Hepatocyte (in vitro differentiated cells): ENCODE measurements around the gene PPP1R13L. TPM values are rescaled to one million over a fixed set of nuclear protein-coding genes. Genes with fewer than 3 reads are reported as not detected.

ENCODE experiments used
- DNase-seq: peaks from one replicate; pipeline ENCODE4 v3.0.0-alpha.2; 2016; ENCODE audit warnings: low spot score
- H2AFZ ChIP-seq: fragments of 200-600 bp; sonication (generic); 2 replicates; pipeline ENCODE4 v1.6.0; 2016; ENCODE audit warnings: antibody characterized with exemption, mild to moderate bottlenecking
- H3K27ac ChIP-seq: fragments of 200-600 bp; sonication (generic); 2 replicates; pipeline ENCODE4 v1.5.1; 2016; ENCODE audit warnings: mild to moderate bottlenecking
- H3K27me3 ChIP-seq: fragments of 200-600 bp; sonication (generic); 2 replicates; pipeline ENCODE4 v1.6.1; 2016
- H3K36me3 ChIP-seq: fragments of 200-600 bp; sonication (generic); replicated peaks from 2 replicates; pipeline ENCODE4 v1.5.1; 2016; ENCODE audit warnings: low read depth; ENCODE audit not compliant: insufficient read depth
- H3K4me1 ChIP-seq: fragments of 200-600 bp; sonication (generic); 2 replicates; pipeline ENCODE4 v1.5.1; 2016; ENCODE audit warnings: mild to moderate bottlenecking, moderate library complexity; ENCODE audit not compliant: insufficient read depth
- H3K4me2 ChIP-seq: fragments of 200-600 bp; sonication (generic); 2 replicates; pipeline ENCODE4 v1.6.0; 2016
- H3K4me3 ChIP-seq: fragments of 200-600 bp; sonication (generic); 2 replicates; pipeline ENCODE4 v1.5.1; 2016; ENCODE audit warnings: mild to moderate bottlenecking
- H3K79me2 ChIP-seq: fragments of 200-600 bp; sonication (generic); 2 replicates; pipeline ENCODE4 v1.6.0; 2017; ENCODE audit warnings: mild to moderate bottlenecking
- H3K9me2 ChIP-seq: fragments of 200-600 bp; sonication (generic); replicated peaks from 2 replicates; pipeline ENCODE4 v1.6.0; 2017; ENCODE audit warnings: mild to moderate bottlenecking; ENCODE audit not compliant: insufficient read depth
- H3K9me3 ChIP-seq: fragments of 200-600 bp; sonication (generic); 2 replicates; pipeline ENCODE4 v1.5.1; 2016; ENCODE audit warnings: low read depth, mild to moderate bottlenecking
- H4K20me1 ChIP-seq: fragments of 200-600 bp; sonication (generic); 2 replicates; pipeline ENCODE4 v1.6.0; 2016; ENCODE audit warnings: mild to moderate bottlenecking; ENCODE audit not compliant: insufficient read depth, poor library complexity, severe bottlenecking
- CTCF ChIP-seq: fragments of 200-600 bp; sonication (generic); IDR thresholded peaks from 2 replicates; pipeline ENCODE4 v1.5.1; 2016; ENCODE audit warnings: antibody characterized with exemption, mild to moderate bottlenecking; ENCODE audit not compliant: poor library complexity
- EZH2 ChIP-seq: fragments of 200-600 bp; sonication (generic); IDR thresholded peaks from 2 replicates; pipeline ENCODE4 v1.6.1; 2016; ENCODE audit warnings: antibody characterized with exemption, mild to moderate bottlenecking, borderline replicate concordance
- EZH2phosphoT487 ChIP-seq: fragments of 200-600 bp; sonication (generic); IDR thresholded peaks from one replicate; pipeline ENCODE4 v1.6.1; 2018; ENCODE audit warnings: antibody characterized with exemption, mild to moderate bottlenecking, low read depth, moderate library complexity; ENCODE audit not compliant: unreplicated experiment, severe bottlenecking
- WGBS: methylation state at CpG from one replicate; pipeline ENCODE4 v1.1.6; 2016; ENCODE audit warnings: low lambda C conversion rate; ENCODE audit errors: missing lambda C conversion rate; 5-methylcytosine and 5-hydroxymethylcytosine counted together
- polyA plus RNA-seq: library from polyadenylated mRNA; unstranded; fragments of >200 nt; fragmentation: Nextera tagmentation; extraction: Ambion mirVana; gene quantifications from 2 replicates; pipeline ENCODE4 v1.2.1, GENCODE V29; 2016
- total RNA-seq: library from RNA; depleted of rRNA; stranded (reverse); fragments of >200 nt; gene quantifications from 2 replicates; pipeline ENCODE4 v1.2.3, GENCODE V29; 2014

PPP1R13L gene
- total and polyA plus RNA-seq, 2 experiments from 2014 or later: 8.7 to 14.8 TPM

- DNase-seq: no peak
- H2AFZ ChIP-seq: no peak overlapping the region
- H3K9me3 ChIP-seq: no peaks in the 10 kb centered on the region
- no peaks in the 10 kb centered on the region for H3K9me2 ChIP-seq
- H3K4me1 ChIP-seq: peaks cover 17% of the 10 kb centered on the region
- no peaks in the 10 kb centered on the region for H3K79me2 ChIP-seq
- no peak overlapping the region for H3K4me3 ChIP-seq
- no peak overlapping the region for H3K4me2 ChIP-seq
- no peak overlapping the region for H3K27ac ChIP-seq
- no peaks in the 10 kb centered on the region for H4K20me1 ChIP-seq
- no peaks in the 10 kb centered on the region for H3K27me3 ChIP-seq
- H3K36me3 ChIP-seq: no peaks in the 10 kb centered on the region
- TF ChIP-seq EZH2phosphoT487 (no peak), EZH2 (no peak), CTCF (no peak)
- 89% methylated on average over 4 of the region's 4 CpGs for WGBS
Measured at GRCh38 chr19:45445139-45445538, 40.3 kb upstream of the PPP1R13L start.

- H3K27ac ChIP-seq: peak overlapping the region; percentile 92
- 26% methylated on average over 36 of the region's 47 CpGs for WGBS
- H3K79me2 ChIP-seq: no peaks in the 10 kb centered on the region
- H3K36me3 ChIP-seq: no peaks in the 10 kb centered on the region
- H4K20me1 ChIP-seq: no peaks in the 10 kb centered on the region
- no peaks in the 10 kb centered on the region for H3K9me3 ChIP-seq
- TF ChIP-seq EZH2: no peak
- TF ChIP-seq EZH2phosphoT487: no peak
- TF ChIP-seq CTCF: no peak
- peak; percentile 96 for DNase-seq
- H3K4me2 ChIP-seq: peak overlapping the region; percentile 86
- peak overlapping the region; percentile 2 for H3K4me3 ChIP-seq
- no peaks in the 10 kb centered on the region for H3K27me3 ChIP-seq
- H2AFZ ChIP-seq: peak overlapping the region; percentile 14
- no peaks in the 10 kb centered on the region for H3K9me2 ChIP-seq
- peaks cover 18% of the 10 kb centered on the region for H3K4me1 ChIP-seq
Measured at GRCh38 chr19:45444318-45445041, 39.6 kb upstream of the PPP1R13L start.

DNA sequence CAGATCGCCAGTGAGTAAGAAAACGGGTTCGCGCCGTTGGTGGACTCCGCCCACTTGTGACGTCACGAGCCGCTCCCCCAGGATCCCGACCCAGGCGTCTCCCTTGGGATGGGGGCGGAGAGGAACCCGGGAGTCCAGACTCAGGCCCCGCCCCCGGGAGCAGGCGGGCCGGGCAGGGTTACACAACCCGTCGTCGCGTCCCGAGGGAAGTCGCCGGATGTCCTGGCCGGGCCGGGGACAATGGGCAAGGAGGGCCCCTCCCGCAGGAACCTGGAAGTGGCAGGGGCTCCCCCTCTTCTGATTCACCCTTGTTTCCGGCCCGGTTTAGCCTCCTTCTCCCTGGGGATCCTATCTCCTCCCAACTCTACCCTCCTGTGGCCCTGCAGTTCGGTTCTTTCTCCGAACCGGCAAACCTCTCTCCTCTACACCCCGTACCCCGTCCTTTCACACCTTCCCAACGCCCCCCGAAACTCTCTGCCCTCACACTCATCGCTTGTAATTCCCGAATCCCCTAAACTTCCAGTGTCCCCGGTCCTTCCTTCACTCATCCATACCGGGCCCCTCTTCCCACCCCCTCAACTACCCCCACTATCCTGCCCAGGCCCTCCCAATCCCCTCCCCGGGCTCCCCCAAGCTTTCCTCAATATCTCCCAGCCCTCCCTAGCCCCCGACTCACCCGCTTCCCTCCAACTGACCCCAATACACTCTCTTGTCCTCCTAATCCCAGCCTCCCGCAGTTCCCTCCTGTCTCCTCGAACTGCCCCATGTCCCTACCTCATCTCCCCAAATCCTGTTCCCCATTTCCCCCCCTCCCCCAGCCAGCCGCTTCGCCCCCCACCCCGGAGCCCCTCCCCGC, 38.8 kb upstream of the PPP1R13L start:
- WGBS: 4% methylated on average over 28 of the region's 49 CpGs
- Histone ChIP-seq H2AFZ (peak overlapping the region; percentile 46), H3K4me2 (peak overlapping the region; percentile 86)

More for the DNA sequence above, 38.8 kb upstream of the PPP1R13L start:
- H3K4me3 ChIP-seq: peak overlapping the region; percentile 30
- H3K4me1 ChIP-seq: peaks cover 18% of the 10 kb centered on the region
- no peaks in the 10 kb centered on the region for H3K9me2 ChIP-seq
- H3K27me3 ChIP-seq: no peaks in the 10 kb centered on the region
- DNase-seq: peak; percentile 98
- H4K20me1 ChIP-seq: no peaks in the 10 kb centered on the region
- H3K36me3 ChIP-seq: no peaks in the 10 kb centered on the region
- peak overlapping the region; percentile 92 for H3K27ac ChIP-seq
- H3K79me2 ChIP-seq: no peaks in the 10 kb centered on the region
- TF ChIP-seq EZH2phosphoT487: no peak
- no peak for TF ChIP-seq EZH2
- TF ChIP-seq CTCF: no peak
- H3K9me3 ChIP-seq: no peaks in the 10 kb centered on the region
